AG04449 (cell line): Measurements from ENCODE around the gene AQP12B.

Source experiments
- CTCF ChIA-PET: fragments of 350-600 bp; formaldehyde crosslinking; extraction: SDS; loops from one replicate; lab custom pipeline; 2021; ENCODE audit warnings: antibody characterized with exemption; lab: Yijun Ruan, JAX
- POLR2A ChIA-PET: fragments of 400-600, 350-600 bp; formaldehyde crosslinking; extraction: SDS; loops from one replicate; lab custom pipeline; 2020; ENCODE audit warnings: antibody characterized with exemption, inconsistent platforms; lab: Yijun Ruan, JAX
- DNase-seq: peaks from one replicate; pipeline ENCODE4 v3.0.0-alpha.2; 2010; ENCODE audit warnings: low read depth, low spot score
- H3K4me3 ChIP-seq: 2 replicates; pipeline ENCODE4 v1.5.1; 2011; ENCODE audit warnings: low read depth, mild to moderate bottlenecking, control low read depth, low read length
- CTCF ChIP-seq: IDR thresholded peaks from one replicate; pipeline ENCODE4 v1.5.1; 2011; ENCODE audit warnings: mild to moderate bottlenecking, moderate library complexity, low read length, control low read depth, inconsistent platforms; ENCODE audit not compliant: insufficient read depth; ENCODE audit errors: missing control alignments

The AQP12B gene

GRCh38 chr2:240631548-240632305, 51.0 kb downstream of the AQP12B start:
- CTCF ChIA-PET, result no interaction called here
- no peak for DNase-seq

GRCh38 chr2:240630771-240631547, 51.7 kb downstream of the AQP12B start:
- ChIA-PET POLR2A (no interaction called here), CTCF (no interaction called here)
- DNase-seq, result no peak
- TF ChIP-seq CTCF, result no peak
- H3K4me3 ChIP-seq, result no peak overlapping the region

More at GRCh38 chr2:240631548-240632305, 51.0 kb downstream of the AQP12B start:
- H3K4me3 ChIP-seq, result no peak overlapping the region
- POLR2A ChIA-PET, result no interaction called here
- TF ChIP-seq CTCF, result no peak

- ChIA-PET POLR2A (no interaction called here), CTCF (no interaction called here)
- no peak overlapping the region for H3K4me3 ChIP-seq
- no peak for DNase-seq
- no peak for TF ChIP-seq CTCF
Observed at GRCh38 chr2:240629968-240630770, 52.5 kb downstream of the AQP12B start.

- DNase-seq, result no peak
- ChIA-PET POLR2A (no interaction called here), CTCF (no interaction called here)
- no peak for TF ChIP-seq CTCF
- no peak overlapping the region for H3K4me3 ChIP-seq
Observed at GRCh38 chr2:240629619-240629967, 53.1 kb downstream of the AQP12B start.

GRCh38 chr2:240628808-240629618, 53.7 kb downstream of the AQP12B start:
- DNase-seq, result no peak
- CTCF ChIA-PET, result no interaction called here
- POLR2A ChIA-PET, result no interaction called here
- H3K4me3 ChIP-seq, result no peak overlapping the region
- TF ChIP-seq CTCF, result no peak

- no peak for TF ChIP-seq CTCF
- no peak for DNase-seq
- ChIA-PET CTCF (no interaction called here), POLR2A (no interaction called here)
- no peak overlapping the region for H3K4me3 ChIP-seq
Observed at GRCh38 chr2:240628507-240628807, 54.2 kb downstream of the AQP12B start.
